Ishikawa (cell line): ENCODE data around the gene ABRAXAS1.

Source experiments
- EP300 ChIP-seq: IDR thresholded peaks from 2 replicates; pipeline ENCODE4 v1.6.1; 2012; ENCODE audit warnings: borderline replicate concordance
- NFIC ChIP-seq: IDR thresholded peaks from 2 replicates; pipeline ENCODE4 v1.6.1; 2012
- RAD21 ChIP-seq: IDR thresholded peaks from 2 replicates; pipeline ENCODE4 v1.6.1; 2012; ENCODE audit warnings: low read depth
- REST ChIP-seq: IDR thresholded peaks from 2 replicates; pipeline ENCODE4 v1.6.1; 2012; ENCODE audit warnings: low read depth, mild to moderate bottlenecking
- YY1 ChIP-seq: IDR thresholded peaks from 2 replicates; pipeline ENCODE4 v1.6.1; 2012; ENCODE audit warnings: low read depth
- TF ChIP-seq, protein P1 (sequence below): IDR thresholded peaks from 2 replicates; pipeline ENCODE4 v1.6.1; 2012

DNA sequence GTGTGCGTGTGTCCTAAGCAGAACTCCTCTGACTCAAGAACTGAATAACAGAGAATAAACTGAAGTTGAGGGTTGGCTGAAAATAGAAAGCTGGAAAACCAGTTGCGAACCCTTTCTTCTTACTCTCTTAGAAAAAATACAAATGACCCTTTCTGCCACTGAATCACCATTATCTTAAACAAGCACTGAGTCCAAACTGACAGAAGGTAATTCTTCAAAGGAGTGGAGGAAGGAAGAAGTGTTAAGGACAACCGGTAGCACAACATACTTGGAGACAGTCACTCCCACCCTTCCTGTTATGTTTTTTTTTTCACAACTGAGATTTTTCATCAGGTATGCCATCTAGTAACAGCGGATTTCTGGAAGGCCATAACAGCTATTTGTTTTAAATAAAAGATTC lies 67.3 kb downstream of the ABRAXAS1 start:
- TF ChIP-seq REST (no peak), NFIC (no peak), RAD21 (no peak), YY1 (no peak), EP300 (no peak)
- TF ChIP-seq, protein P1, sequence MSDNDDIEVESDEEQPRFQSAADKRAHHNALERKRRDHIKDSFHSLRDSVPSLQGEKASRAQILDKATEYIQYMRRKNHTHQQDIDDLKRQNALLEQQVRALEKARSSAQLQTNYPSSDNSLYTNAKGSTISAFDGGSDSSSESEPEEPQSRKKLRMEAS = no peak
